OCI-LY7 (cell line): ENCODE data around the gene ABCB8.

Source experiments
- EZH2phosphoT487 ChIP-seq: fragments of 200-600 bp; sonication (generic); IDR thresholded peaks from 2 replicates; pipeline ENCODE4 v1.6.1; 2018; ENCODE audit warnings: low read depth, borderline replicate concordance, mild to moderate bottlenecking, mixed run types, antibody characterized with exemption, low read length, moderate library complexity, mixed read lengths
- TF ChIP-seq, protein P1 (sequence below): fragments of 200-600 bp; sonication (generic); conservative IDR thresholded peaks from 2 replicates; pipeline ENCODE4 v1.5.1; 2014; ENCODE audit warnings: mild to moderate bottlenecking, antibody characterized with exemption, low read length, moderate library complexity, mixed read lengths

DNA sequence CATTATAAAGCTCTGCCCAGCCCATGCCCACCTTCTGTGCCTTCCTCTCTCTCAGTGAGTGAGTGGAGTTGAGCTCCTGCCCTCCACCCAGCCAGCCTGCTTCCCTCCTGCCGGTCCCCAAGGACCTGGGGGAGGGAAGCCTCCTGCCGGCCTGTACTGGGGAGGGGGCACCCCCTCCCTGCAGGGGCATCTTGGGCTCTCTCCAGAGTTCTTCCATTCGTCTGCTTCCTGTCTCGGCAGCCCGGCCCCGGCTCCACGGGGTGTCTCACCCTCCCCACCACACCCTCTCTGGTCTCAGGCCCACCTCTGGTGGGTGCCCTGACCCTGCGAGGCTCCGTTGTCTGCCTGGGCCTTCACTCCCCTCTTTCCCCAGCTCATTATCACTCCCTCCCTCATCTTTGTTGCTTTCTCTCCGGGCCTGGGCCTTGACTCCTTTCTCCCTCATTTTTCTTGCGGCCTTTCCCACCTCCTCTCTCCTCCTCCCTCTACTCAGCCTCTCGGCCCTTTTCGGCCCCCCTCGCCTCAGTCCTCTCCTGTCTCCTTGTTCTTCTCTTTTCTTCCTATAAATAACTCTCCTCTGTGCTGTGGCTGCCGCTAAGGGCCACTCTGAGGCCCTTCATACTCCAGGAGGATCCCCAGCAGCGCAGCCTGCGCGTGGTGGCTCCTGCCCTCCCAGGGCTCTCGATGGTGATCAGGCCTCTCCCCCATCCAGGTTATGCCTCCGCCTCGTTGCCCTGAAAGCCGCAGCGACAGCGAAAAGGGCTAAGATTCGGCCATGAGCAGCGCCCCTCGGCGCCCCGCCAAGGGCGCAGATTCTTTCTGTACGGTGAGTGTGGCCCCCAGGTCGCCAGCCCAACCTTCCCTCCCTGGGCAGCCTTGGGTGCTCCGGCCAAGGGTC, 33.2 kb downstream of the ABCB8 start:
- TF ChIP-seq, protein P1, sequence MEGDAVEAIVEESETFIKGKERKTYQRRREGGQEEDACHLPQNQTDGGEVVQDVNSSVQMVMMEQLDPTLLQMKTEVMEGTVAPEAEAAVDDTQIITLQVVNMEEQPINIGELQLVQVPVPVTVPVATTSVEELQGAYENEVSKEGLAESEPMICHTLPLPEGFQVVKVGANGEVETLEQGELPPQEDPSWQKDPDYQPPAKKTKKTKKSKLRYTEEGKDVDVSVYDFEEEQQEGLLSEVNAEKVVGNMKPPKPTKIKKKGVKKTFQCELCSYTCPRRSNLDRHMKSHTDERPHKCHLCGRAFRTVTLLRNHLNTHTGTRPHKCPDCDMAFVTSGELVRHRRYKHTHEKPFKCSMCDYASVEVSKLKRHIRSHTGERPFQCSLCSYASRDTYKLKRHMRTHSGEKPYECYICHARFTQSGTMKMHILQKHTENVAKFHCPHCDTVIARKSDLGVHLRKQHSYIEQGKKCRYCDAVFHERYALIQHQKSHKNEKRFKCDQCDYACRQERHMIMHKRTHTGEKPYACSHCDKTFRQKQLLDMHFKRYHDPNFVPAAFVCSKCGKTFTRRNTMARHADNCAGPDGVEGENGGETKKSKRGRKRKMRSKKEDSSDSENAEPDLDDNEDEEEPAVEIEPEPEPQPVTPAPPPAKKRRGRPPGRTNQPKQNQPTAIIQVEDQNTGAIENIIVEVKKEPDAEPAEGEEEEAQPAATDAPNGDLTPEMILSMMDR = no peak
- no peak for TF ChIP-seq EZH2phosphoT487
